GM12878 (cell line): Measurements from ENCODE around the gene MALT1.

Experiments used
- BRCA1 ChIP-seq: IDR thresholded peaks from 2 replicates; pipeline ENCODE4 v1.6.1; 2011; ENCODE audit warnings: low read depth, low read length, improper control_type of control experiment
- CHD2 ChIP-seq: IDR thresholded peaks from 2 replicates; pipeline ENCODE4 v1.6.1; 2011; ENCODE audit warnings: low read depth, low read length, improper control_type of control experiment, borderline replicate concordance
- EP300 ChIP-seq, 2 experiments: fragments of 150-350 bp in 1 of 2; IDR thresholded peaks; 2 replicates each; pipeline ENCODE4 v1.6.1; 2011 to 2012; ENCODE audit warnings: low read depth in 2 of 2, low read length in 2 of 2, borderline replicate concordance in 1 of 2, improper control_type of control experiment in 1 of 2, inconsistent platforms in 1 of 2; ENCODE audit not compliant: control insufficient read depth in 1 of 2
- EZH2 ChIP-seq: IDR thresholded peaks from 2 replicates; pipeline ENCODE4 v1.6.1; 2012; ENCODE audit warnings: low read depth, mild to moderate bottlenecking, control low read depth, inconsistent platforms, low read length, borderline replicate concordance; ENCODE audit not compliant: control insufficient read depth
- JUNB ChIP-seq: IDR thresholded peaks from 2 replicates; pipeline ENCODE4 v1.6.1; 2016; ENCODE audit warnings: antibody characterized with exemption, mild to moderate bottlenecking
- MYC ChIP-seq: IDR thresholded peaks from 2 replicates; pipeline ENCODE4 v1.6.1; 2011; ENCODE audit warnings: mild to moderate bottlenecking, low read length, moderate library complexity, inconsistent platforms; ENCODE audit not compliant: insufficient read depth, insufficient replicate concordance, insufficient read length, severe bottlenecking
- NRF1 ChIP-seq: conservative IDR thresholded peaks from 2 replicates; pipeline ENCODE4 v1.6.1; 2011; ENCODE audit warnings: mild to moderate bottlenecking, low read depth, low read length, improper control_type of control experiment
- POLR2AphosphoS5 ChIP-seq: IDR thresholded peaks from 2 replicates; pipeline ENCODE4 v1.6.1; 2011; ENCODE audit warnings: mild to moderate bottlenecking, low read length, inconsistent platforms
- SIN3A ChIP-seq: IDR thresholded peaks from 2 replicates; pipeline ENCODE4 v1.6.1; 2012; ENCODE audit warnings: low read depth, low read length, improper control_type of control experiment
- STAT3 ChIP-seq: IDR thresholded peaks from 2 replicates; pipeline ENCODE4 v1.6.1; 2011; ENCODE audit warnings: low read depth, low read length, improper control_type of control experiment
- TF ChIP-seq, protein P1 (sequence below), 3 experiments: IDR thresholded peaks in 2 of 3; conservative IDR thresholded peaks in 1 of 3; 2 replicates each; pipeline ENCODE4 v1.5.1; 2011; ENCODE audit warnings: low read depth in 3 of 3, low read length in 3 of 3, mild to moderate bottlenecking in 3 of 3, control low read depth in 2 of 3, moderate library complexity in 2 of 3, inconsistent platforms in 1 of 3, mixed read lengths in 1 of 3; ENCODE audit not compliant: control insufficient read depth in 2 of 3, insufficient read depth in 1 of 3; ENCODE audit errors: extremely low read depth in 1 of 3
- TF ChIP-seq, protein P2 (sequence below): IDR thresholded peaks from 2 replicates; pipeline ENCODE4 v1.6.1; 2012; ENCODE audit warnings: low read length, inconsistent platforms
- TF ChIP-seq, protein P3 (sequence below): fragments of 450-650 bp; IDR thresholded peaks from 2 replicates; pipeline ENCODE4 v1.6.1; 2018; ENCODE audit warnings: mild to moderate bottlenecking, low read depth, moderate library complexity; ENCODE audit not compliant: partially characterized antibody
- TF ChIP-seq, protein P4 (sequence below): fragments of 450-650 bp; IDR thresholded peaks from 2 replicates; pipeline ENCODE4 v1.6.1; 2017; ENCODE audit warnings: mild to moderate bottlenecking

GRCh38 chr18:58785171-58785805, 114.0 kb downstream of the MALT1 start:
- TF ChIP-seq EZH2 (no peak), STAT3 (no peak), BRCA1 (no peak), MYC (no peak), NRF1 (no peak), POLR2AphosphoS5 (no peak), EP300 (IDR thresholded peaks at IDR 0.05; ENCODE audit: borderline replicate concordance in 1 of 2, control insufficient read depth in 1 of 2, low read depth in 2 of 2, low read length in 2 of 2) (no peak), SIN3A (no peak), CHD2 (no peak), JUNB (no peak)
- TF ChIP-seq, protein P1, sequence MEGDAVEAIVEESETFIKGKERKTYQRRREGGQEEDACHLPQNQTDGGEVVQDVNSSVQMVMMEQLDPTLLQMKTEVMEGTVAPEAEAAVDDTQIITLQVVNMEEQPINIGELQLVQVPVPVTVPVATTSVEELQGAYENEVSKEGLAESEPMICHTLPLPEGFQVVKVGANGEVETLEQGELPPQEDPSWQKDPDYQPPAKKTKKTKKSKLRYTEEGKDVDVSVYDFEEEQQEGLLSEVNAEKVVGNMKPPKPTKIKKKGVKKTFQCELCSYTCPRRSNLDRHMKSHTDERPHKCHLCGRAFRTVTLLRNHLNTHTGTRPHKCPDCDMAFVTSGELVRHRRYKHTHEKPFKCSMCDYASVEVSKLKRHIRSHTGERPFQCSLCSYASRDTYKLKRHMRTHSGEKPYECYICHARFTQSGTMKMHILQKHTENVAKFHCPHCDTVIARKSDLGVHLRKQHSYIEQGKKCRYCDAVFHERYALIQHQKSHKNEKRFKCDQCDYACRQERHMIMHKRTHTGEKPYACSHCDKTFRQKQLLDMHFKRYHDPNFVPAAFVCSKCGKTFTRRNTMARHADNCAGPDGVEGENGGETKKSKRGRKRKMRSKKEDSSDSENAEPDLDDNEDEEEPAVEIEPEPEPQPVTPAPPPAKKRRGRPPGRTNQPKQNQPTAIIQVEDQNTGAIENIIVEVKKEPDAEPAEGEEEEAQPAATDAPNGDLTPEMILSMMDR (IDR thresholded peaks at IDR 0.05 in 2 of 3, conservative IDR thresholded peaks at IDR 0.05 in 1 of 3; ENCODE audit: control insufficient read depth in 2 of 3, extremely low read depth in 1 of 3, insufficient read depth in 1 of 3, low read depth in 3 of 3, low read length in 3 of 3) = no peak
- TF ChIP-seq, protein P2, sequence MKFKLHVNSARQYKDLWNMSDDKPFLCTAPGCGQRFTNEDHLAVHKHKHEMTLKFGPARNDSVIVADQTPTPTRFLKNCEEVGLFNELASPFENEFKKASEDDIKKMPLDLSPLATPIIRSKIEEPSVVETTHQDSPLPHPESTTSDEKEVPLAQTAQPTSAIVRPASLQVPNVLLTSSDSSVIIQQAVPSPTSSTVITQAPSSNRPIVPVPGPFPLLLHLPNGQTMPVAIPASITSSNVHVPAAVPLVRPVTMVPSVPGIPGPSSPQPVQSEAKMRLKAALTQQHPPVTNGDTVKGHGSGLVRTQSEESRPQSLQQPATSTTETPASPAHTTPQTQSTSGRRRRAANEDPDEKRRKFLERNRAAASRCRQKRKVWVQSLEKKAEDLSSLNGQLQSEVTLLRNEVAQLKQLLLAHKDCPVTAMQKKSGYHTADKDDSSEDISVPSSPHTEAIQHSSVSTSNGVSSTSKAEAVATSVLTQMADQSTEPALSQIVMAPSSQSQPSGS = no peak
- TF ChIP-seq, protein P3, sequence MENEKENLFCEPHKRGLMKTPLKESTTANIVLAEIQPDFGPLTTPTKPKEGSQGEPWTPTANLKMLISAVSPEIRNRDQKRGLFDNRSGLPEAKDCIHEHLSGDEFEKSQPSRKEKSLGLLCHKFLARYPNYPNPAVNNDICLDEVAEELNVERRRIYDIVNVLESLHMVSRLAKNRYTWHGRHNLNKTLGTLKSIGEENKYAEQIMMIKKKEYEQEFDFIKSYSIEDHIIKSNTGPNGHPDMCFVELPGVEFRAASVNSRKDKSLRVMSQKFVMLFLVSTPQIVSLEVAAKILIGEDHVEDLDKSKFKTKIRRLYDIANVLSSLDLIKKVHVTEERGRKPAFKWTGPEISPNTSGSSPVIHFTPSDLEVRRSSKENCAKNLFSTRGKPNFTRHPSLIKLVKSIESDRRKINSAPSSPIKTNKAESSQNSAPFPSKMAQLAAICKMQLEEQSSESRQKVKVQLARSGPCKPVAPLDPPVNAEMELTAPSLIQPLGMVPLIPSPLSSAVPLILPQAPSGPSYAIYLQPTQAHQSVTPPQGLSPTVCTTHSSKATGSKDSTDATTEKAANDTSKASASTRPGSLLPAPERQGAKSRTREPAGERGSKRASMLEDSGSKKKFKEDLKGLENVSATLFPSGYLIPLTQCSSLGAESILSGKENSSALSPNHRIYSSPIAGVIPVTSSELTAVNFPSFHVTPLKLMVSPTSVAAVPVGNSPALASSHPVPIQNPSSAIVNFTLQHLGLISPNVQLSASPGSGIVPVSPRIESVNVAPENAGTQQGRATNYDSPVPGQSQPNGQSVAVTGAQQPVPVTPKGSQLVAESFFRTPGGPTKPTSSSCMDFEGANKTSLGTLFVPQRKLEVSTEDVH = no peak
- TF ChIP-seq, protein P4, sequence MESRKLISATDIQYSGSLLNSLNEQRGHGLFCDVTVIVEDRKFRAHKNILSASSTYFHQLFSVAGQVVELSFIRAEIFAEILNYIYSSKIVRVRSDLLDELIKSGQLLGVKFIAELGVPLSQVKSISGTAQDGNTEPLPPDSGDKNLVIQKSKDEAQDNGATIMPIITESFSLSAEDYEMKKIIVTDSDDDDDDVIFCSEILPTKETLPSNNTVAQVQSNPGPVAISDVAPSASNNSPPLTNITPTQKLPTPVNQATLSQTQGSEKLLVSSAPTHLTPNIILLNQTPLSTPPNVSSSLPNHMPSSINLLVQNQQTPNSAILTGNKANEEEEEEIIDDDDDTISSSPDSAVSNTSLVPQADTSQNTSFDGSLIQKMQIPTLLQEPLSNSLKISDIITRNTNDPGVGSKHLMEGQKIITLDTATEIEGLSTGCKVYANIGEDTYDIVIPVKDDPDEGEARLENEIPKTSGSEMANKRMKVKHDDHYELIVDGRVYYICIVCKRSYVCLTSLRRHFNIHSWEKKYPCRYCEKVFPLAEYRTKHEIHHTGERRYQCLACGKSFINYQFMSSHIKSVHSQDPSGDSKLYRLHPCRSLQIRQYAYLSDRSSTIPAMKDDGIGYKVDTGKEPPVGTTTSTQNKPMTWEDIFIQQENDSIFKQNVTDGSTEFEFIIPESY = no peak
